ENCODE data around the gene ACSF2.

Gene ACSF2

GRCh38 chr17:50386510-50386909 is 39.5 kb upstream of the ACSF2 start:
- H3K4me3 ChIP-seq (replicated peaks; ENCODE audit: low read depth, low read length) = no peak overlapping the region
- TF ChIP-seq CTCF (IDR thresholded peaks at IDR 0.05; ENCODE audit: low read length, missing control alignments) = no peak
- DNase-seq (ENCODE audit: low read depth) = no peak

- no peak overlapping the region for H3K4me3 ChIP-seq (replicated peaks; ENCODE audit: low read depth, low read length)
- DNase-seq (ENCODE audit: low read depth) = no peak
- TF ChIP-seq CTCF (IDR thresholded peaks at IDR 0.05; ENCODE audit: low read length, missing control alignments) = no peak
These were observed 37.3 kb upstream of the ACSF2 start for GRCh38 chr17:50388728-50389127.

- TF ChIP-seq CTCF (IDR thresholded peaks at IDR 0.05; ENCODE audit: low read length, missing control alignments) = no peak
- no peak overlapping the region for H3K4me3 ChIP-seq (replicated peaks; ENCODE audit: low read depth, low read length)
- no peak for DNase-seq (ENCODE audit: low read depth)
These were observed 36.5 kb upstream of the ACSF2 start for GRCh38 chr17:50389534-50389933.

GRCh38 chr17:50392621-50393020 is 33.4 kb upstream of the ACSF2 start:
- no peak for DNase-seq (ENCODE audit: low read depth)
- no peak overlapping the region for H3K4me3 ChIP-seq (replicated peaks; ENCODE audit: low read depth, low read length)
- TF ChIP-seq CTCF (IDR thresholded peaks at IDR 0.05; ENCODE audit: low read length, missing control alignments) = no peak

- no peak for TF ChIP-seq CTCF (IDR thresholded peaks at IDR 0.05; ENCODE audit: low read length, missing control alignments)
- no peak for DNase-seq (ENCODE audit: low read depth)
These were observed 32.3 kb upstream of the ACSF2 start for GRCh38 chr17:50393700-50394099.

GRCh38 chr17:50394711-50395110 is 31.3 kb upstream of the ACSF2 start:
- H3K4me3 ChIP-seq (replicated peaks; ENCODE audit: low read depth, low read length) = peak overlapping the region; percentile 99

More at GRCh38 chr17:50393700-50394099, 32.3 kb upstream of the ACSF2 start:
- H3K4me3 ChIP-seq (replicated peaks; ENCODE audit: low read depth, low read length) = no peak overlapping the region

More at GRCh38 chr17:50394711-50395110, 31.3 kb upstream of the ACSF2 start:
- DNase-seq (ENCODE audit: low read depth) = peak; percentile 22
- TF ChIP-seq CTCF (IDR thresholded peaks at IDR 0.05; ENCODE audit: low read length, missing control alignments) = no peak

All from fibroblast of pulmonary artery (primary cell).